DOHH2 (cell line): ENCODE measurements around the gene FKBP1B.

Source experiments
- H3F3A ChIP-seq: fragments of 200-600 bp; sonication (generic), shearing (Covaris generic); 2 replicates; pipeline ENCODE4 v1.6.0; 2016; ENCODE audit warnings: antibody characterized with exemption, mild to moderate bottlenecking; ENCODE audit not compliant: control insufficient read depth, insufficient read depth
- H3K27ac ChIP-seq: fragments of 200-600 bp; sonication (generic); 2 replicates; pipeline ENCODE4 v1.5.1; 2014; ENCODE audit warnings: low read depth, mild to moderate bottlenecking, low read length, moderate library complexity
- H3K27me3 ChIP-seq: fragments of 200-600 bp; sonication (generic); 2 replicates; pipeline ENCODE4 v1.6.1; 2014; ENCODE audit warnings: mild to moderate bottlenecking, low read length, mixed read lengths; ENCODE audit not compliant: control insufficient read depth
- H3K36me3 ChIP-seq: fragments of 200-600 bp; sonication (generic); 2 replicates; pipeline ENCODE4 v1.6.1; 2014; ENCODE audit warnings: mild to moderate bottlenecking, low read length, moderate library complexity, mixed read lengths; ENCODE audit not compliant: control insufficient read depth
- H3K4me1 ChIP-seq: fragments of 200-600 bp; sonication (generic); 2 replicates; pipeline ENCODE4 v1.6.1; 2014; ENCODE audit warnings: mild to moderate bottlenecking, low read length, mixed read lengths; ENCODE audit not compliant: control insufficient read depth
- H3K4me2 ChIP-seq: fragments of 200-600 bp; sonication (generic); 2 replicates; pipeline ENCODE4 v1.6.0; 2014; ENCODE audit warnings: mild to moderate bottlenecking, low read length, moderate library complexity
- H3K4me3 ChIP-seq: fragments of 200-600 bp; sonication (generic); 2 replicates; pipeline ENCODE4 v1.5.1; 2014; ENCODE audit warnings: mild to moderate bottlenecking, low read length, mixed read lengths
- H3K79me2 ChIP-seq: fragments of 200-600 bp; sonication (generic); 2 replicates; pipeline ENCODE4 v1.6.1; 2014; ENCODE audit warnings: mild to moderate bottlenecking, low read length, mixed read lengths; ENCODE audit not compliant: control insufficient read depth
- H3K9me2 ChIP-seq: fragments of 200-600 bp; sonication (generic); replicated peaks from 2 replicates; pipeline ENCODE4 v1.6.1; 2014; ENCODE audit warnings: mild to moderate bottlenecking, low read length, mixed read lengths; ENCODE audit not compliant: control insufficient read depth
- H3K9me3 ChIP-seq: fragments of 200-600 bp; sonication (generic); 2 replicates; pipeline ENCODE4 v1.6.1; 2014; ENCODE audit warnings: antibody characterized with exemption, low read length, mixed read lengths; ENCODE audit not compliant: control insufficient read depth, insufficient read depth
- H4K20me1 ChIP-seq: fragments of 200-600 bp; sonication (generic); 2 replicates; pipeline ENCODE4 v1.6.0; 2014; ENCODE audit warnings: low read depth, mild to moderate bottlenecking, antibody characterized with exemption, low read length, moderate library complexity; ENCODE audit not compliant: control insufficient read depth, insufficient read depth
- CTCF ChIP-seq: fragments of 200-600 bp; sonication (generic); IDR thresholded peaks from one replicate; pipeline ENCODE4 v1.5.1; 2014; ENCODE audit warnings: antibody characterized with exemption, mild to moderate bottlenecking, low read depth, low read length; ENCODE audit not compliant: poor library complexity, severe bottlenecking
- EZH2phosphoT487 ChIP-seq: fragments of 200-600 bp; sonication (generic); IDR thresholded peaks from 2 replicates; pipeline ENCODE4 v1.6.1; 2017; ENCODE audit warnings: borderline replicate concordance, mild to moderate bottlenecking, antibody characterized with exemption, low read length, moderate library complexity, mixed read lengths

The FKBP1B gene

GRCh38 chr2:24016376-24016761 lies 33.2 kb upstream of the FKBP1B start:
- no peaks in the 10 kb centered on the region for H3F3A ChIP-seq
- H4K20me1 ChIP-seq = no peaks in the 10 kb centered on the region
- no peaks in the 10 kb centered on the region for H3K9me3 ChIP-seq
- no peak overlapping the region for H3K4me3 ChIP-seq
- H3K4me2 ChIP-seq = no peak overlapping the region
- H3K36me3 ChIP-seq = no peaks in the 10 kb centered on the region
- H3K27me3 ChIP-seq = peaks cover 5% of the 10 kb centered on the region
- H3K4me1 ChIP-seq = no peaks in the 10 kb centered on the region
- TF ChIP-seq EZH2phosphoT487 (no peak), CTCF (no peak)
- no peak overlapping the region for H3K27ac ChIP-seq
- H3K79me2 ChIP-seq = no peaks in the 10 kb centered on the region
- H3K9me2 ChIP-seq = no peaks in the 10 kb centered on the region

GRCh38 chr2:24016853-24017703 lies 32.5 kb upstream of the FKBP1B start:
- H3K4me1 ChIP-seq = no peaks in the 10 kb centered on the region
- H3K27ac ChIP-seq = no peak overlapping the region
- H3K4me2 ChIP-seq = no peak overlapping the region
- H3K9me3 ChIP-seq = no peaks in the 10 kb centered on the region
- H3K79me2 ChIP-seq = no peaks in the 10 kb centered on the region
- TF ChIP-seq EZH2phosphoT487 = no peak
- TF ChIP-seq CTCF = no peak
- H3F3A ChIP-seq = no peaks in the 10 kb centered on the region
- no peaks in the 10 kb centered on the region for H3K27me3 ChIP-seq
- no peaks in the 10 kb centered on the region for H3K9me2 ChIP-seq
- H3K4me3 ChIP-seq = no peak overlapping the region
- no peaks in the 10 kb centered on the region for H3K36me3 ChIP-seq
- H4K20me1 ChIP-seq = no peaks in the 10 kb centered on the region

- no peaks in the 10 kb centered on the region for H4K20me1 ChIP-seq
- H3K4me1 ChIP-seq = no peaks in the 10 kb centered on the region
- no peak overlapping the region for H3K27ac ChIP-seq
- no peaks in the 10 kb centered on the region for H3F3A ChIP-seq
- H3K36me3 ChIP-seq = no peaks in the 10 kb centered on the region
- no peaks in the 10 kb centered on the region for H3K9me2 ChIP-seq
- no peaks in the 10 kb centered on the region for H3K79me2 ChIP-seq
- no peaks in the 10 kb centered on the region for H3K9me3 ChIP-seq
- TF ChIP-seq CTCF (no peak), EZH2phosphoT487 (no peak)
- no peak overlapping the region for H3K4me3 ChIP-seq
- H3K4me2 ChIP-seq = no peak overlapping the region
- no peaks in the 10 kb centered on the region for H3K27me3 ChIP-seq
Measured at GRCh38 chr2:24017711-24018110, 31.8 kb upstream of the FKBP1B start.
